ENCODE measurements around the gene PTPRA.

Gene PTPRA

DNA sequence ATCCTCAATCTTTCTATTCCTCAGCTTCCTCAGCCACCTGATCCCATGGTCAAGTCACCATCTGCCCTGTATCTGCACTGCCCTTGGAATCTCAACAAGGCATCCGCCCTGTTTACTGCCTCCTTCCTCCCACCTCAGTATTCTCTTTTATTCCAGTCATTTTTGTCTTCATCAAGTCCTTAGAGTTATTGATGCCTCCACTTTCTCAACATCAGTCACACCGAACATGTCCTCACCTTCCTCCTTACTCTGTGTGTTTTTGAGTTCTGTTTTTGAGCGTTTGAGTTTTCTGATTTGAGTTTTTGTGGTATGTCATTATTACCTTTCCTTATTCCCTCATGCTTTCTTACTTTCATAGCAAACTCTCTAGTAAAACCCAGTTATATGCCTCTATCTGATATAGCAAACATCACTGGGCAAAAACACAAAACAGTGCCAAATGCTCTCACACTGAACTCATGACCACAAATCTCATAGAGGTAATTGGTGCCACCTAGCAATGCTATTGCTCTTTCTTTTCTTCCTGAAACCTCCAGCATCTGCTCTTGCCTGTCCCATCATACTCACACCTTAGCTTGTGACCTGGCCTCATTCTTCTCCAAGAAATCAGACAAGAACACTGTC, 158.4 kb downstream of the PTPRA start:
- TF ChIP-seq, protein P1, sequence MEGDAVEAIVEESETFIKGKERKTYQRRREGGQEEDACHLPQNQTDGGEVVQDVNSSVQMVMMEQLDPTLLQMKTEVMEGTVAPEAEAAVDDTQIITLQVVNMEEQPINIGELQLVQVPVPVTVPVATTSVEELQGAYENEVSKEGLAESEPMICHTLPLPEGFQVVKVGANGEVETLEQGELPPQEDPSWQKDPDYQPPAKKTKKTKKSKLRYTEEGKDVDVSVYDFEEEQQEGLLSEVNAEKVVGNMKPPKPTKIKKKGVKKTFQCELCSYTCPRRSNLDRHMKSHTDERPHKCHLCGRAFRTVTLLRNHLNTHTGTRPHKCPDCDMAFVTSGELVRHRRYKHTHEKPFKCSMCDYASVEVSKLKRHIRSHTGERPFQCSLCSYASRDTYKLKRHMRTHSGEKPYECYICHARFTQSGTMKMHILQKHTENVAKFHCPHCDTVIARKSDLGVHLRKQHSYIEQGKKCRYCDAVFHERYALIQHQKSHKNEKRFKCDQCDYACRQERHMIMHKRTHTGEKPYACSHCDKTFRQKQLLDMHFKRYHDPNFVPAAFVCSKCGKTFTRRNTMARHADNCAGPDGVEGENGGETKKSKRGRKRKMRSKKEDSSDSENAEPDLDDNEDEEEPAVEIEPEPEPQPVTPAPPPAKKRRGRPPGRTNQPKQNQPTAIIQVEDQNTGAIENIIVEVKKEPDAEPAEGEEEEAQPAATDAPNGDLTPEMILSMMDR (IDR thresholded peaks at IDR 0.05; ENCODE audit: control insufficient read depth, extremely low read depth, insufficient read depth), result no peak
- H3K4me3 ChIP-seq (ENCODE audit: low read depth, low read length), result no peak overlapping the region
- no peak for DNase-seq (ENCODE audit: low read depth)

DNA sequence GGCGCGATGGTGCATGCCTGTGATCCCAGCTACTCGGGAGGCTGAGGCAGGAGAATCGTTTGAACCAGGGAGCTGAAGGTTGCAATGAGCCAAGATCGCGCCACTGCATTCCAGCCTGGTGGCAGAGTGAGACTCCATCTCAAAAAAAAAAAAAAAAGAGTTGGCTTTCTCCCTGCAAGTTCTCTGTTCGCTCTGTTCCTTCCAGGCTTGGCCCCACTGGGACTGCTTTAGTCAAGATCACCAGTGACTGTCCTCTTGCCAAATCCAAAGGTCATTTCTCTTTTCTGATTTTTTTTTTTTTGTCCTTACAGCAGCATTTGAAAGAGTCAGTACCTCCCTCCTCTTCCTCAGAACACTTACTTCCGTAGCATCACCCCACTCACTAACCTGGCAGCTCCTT, 159.3 kb downstream of the PTPRA start:
- no peak for DNase-seq (ENCODE audit: low read depth)
- no peak overlapping the region for H3K4me3 ChIP-seq (ENCODE audit: low read depth, low read length)
- TF ChIP-seq, protein P1 (IDR thresholded peaks at IDR 0.05; ENCODE audit: control insufficient read depth, extremely low read depth, insufficient read depth), result no peak

DNA sequence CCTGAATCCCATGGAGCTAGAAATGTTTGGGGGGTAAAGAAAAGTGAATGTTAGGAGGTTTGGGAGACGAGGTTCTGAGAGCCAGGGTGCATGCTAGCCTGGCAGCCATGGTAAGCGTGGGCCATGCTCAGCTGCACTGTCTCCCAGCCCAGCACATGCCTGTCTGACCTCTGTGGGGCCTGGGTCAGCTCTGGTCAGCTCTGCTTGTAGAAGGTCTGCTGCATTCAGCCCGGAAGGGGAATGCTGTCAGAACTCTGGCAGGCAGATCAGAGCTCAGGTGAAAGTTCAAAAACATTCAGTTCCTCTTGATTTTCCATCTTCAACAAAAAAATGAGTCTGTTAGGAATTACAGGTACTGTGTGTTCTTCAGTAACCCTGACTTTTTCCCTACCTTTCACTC, 164.4 kb downstream of the PTPRA start:
- TF ChIP-seq, protein P1 (IDR thresholded peaks at IDR 0.05; ENCODE audit: control insufficient read depth, extremely low read depth, insufficient read depth), result no peak
- DNase-seq (ENCODE audit: low read depth), result no peak
- H3K4me3 ChIP-seq (ENCODE audit: low read depth, low read length), result no peak overlapping the region

DNA sequence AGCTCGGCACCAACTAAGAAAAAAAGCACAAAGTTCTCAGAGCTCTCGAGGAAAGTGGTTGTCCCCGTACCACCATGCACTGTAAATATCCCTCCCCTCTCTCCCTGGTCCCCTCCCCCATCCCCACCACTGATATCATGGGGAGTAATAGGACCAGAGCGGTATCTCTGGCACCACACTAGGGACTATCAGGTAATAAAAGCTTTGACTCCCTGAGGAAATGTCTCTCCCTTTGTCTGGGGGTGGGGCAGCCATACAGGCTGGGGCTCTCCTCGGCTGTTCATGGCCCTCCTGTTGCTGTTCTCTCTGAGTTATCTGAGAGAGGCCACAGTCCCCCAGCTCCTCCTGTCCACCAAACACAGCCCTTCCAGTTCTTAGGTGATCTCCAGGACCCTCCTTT, 165.2 kb downstream of the PTPRA start:
- TF ChIP-seq, protein P1 (IDR thresholded peaks at IDR 0.05; ENCODE audit: control insufficient read depth, extremely low read depth, insufficient read depth), result no peak
- no peak for DNase-seq (ENCODE audit: low read depth)
- no peak overlapping the region for H3K4me3 ChIP-seq (ENCODE audit: low read depth, low read length)

DNA sequence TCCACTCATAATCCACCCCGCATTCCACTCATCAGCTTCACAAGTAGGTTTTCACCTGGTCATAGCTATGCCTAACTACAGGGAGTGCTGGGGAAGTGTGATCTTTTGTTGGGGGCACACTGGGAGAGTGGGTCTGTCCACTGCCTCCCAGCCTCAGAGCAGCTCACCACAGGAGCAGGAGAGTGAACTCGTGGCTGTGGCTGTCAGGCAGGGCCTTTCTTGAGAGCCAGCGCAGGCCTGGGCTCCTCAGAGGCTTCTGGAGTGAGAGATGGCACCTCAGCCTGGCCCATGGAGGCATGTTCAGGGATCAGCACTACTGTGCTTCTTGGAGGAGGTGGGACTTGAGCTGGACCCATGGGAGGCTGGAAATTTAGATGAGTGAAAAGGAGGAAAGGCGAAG, 166.1 kb downstream of the PTPRA start:
- TF ChIP-seq, protein P1 (IDR thresholded peaks at IDR 0.05; ENCODE audit: control insufficient read depth, extremely low read depth, insufficient read depth), result no peak
- DNase-seq (ENCODE audit: low read depth), result no peak
- no peak overlapping the region for H3K4me3 ChIP-seq (ENCODE audit: low read depth, low read length)

DNA sequence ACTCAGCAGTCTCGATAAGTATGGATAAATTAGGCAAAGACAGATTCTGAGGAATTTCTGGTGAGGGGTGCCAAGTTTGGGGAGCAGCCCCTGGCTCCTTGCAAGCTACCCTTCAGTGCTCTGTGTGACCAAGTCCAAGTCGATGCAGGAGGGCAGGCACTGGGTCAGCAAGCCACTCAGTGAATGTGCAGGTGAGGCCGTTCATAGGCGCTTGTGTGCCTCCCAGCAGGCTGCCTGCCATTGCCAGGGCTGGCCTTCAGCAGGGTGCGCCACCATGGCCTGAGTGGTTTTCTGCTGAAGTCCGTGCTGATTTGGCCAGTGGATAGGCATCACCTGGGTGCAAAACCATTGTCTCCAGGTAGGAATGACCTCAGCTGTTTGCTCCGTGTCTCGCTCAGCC, 166.8 kb downstream of the PTPRA start:
- no peak overlapping the region for H3K4me3 ChIP-seq (ENCODE audit: low read depth, low read length)
- TF ChIP-seq, protein P1 (IDR thresholded peaks at IDR 0.05; ENCODE audit: control insufficient read depth, extremely low read depth, insufficient read depth), result no peak
- DNase-seq (ENCODE audit: low read depth), result no peak

DNA sequence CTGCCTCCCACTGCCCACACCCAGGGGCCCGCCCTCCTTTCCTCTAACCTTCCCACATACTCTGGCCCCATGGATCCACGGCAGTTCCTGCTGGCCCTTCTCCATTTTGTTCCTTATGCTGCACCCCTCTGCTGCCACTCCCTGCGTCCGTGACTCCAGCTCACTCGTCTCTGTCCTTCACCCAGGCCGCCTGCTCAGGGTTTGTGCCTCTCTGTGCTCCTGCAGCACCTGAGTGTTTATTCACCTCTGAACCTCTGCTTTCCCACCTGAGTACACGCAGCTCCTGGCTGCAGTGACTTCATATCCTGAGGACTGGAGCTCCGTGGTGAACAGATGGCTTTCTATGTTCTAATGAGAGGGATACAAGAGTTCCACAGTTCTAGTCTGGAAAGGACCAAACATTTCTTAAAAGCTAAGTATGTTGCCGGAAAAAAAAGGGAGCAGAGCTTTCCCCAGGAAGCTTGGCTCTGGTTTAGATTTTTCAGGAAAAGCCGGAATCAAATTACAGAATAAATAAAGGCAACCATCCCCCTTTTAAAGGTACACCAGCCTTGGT, 168.7 kb downstream of the PTPRA start:
- no peak for DNase-seq (ENCODE audit: low read depth)
- TF ChIP-seq, protein P1 (IDR thresholded peaks at IDR 0.05; ENCODE audit: control insufficient read depth, extremely low read depth, insufficient read depth), result no peak
- peak overlapping the region; percentile 49 for H3K4me3 ChIP-seq (ENCODE audit: low read depth, low read length)
